Activated CD8-positive, alpha-beta T cell treated with anti-CD3 and anti-CD28 coated beads for 36 hours (primary cell): Measurements from ENCODE around the gene LCA5. TPM values are rescaled to one million over a fixed set of nuclear protein-coding genes. Genes with fewer than 3 reads are reported as not detected.
A peak's percentile ranks its signal among the peaks of the same experiment; 100 is the strongest.
"Not testable (repeated sequence)": the region's sequence is repeated elsewhere in the genome, so short reads cannot be mapped to it uniquely, and the experiment has no call there.

Source experiments
- ATAC-seq: fragments of 200-7000 bp; cut with Tn5 transposase; one replicate; pipeline ENCODE4 v1.10.0; 2021; ENCODE audit warnings: mild to moderate bottlenecking, moderate library complexity
- CTCF ChIA-PET: fragments of 350-600 bp; sonication (Branson Sonifier 250); formaldehyde crosslinking; loops from one replicate; lab custom pipeline; 2021; ENCODE audit warnings: antibody characterized with exemption; lab: Charles Lee
- POLR2A ChIA-PET: fragments of 350-600 bp; sonication (Branson Sonifier 250); formaldehyde crosslinking; loops from one replicate; lab custom pipeline; 2021; ENCODE audit warnings: antibody characterized with exemption; lab: Charles Lee
- DNase-seq: peaks from one replicate; pipeline ENCODE4 v3.0.0-alpha.2; 2020
- H3K27ac Mint-ChIP-seq: one replicate; pipeline ENCODE4 v1.8.0; 2021; ENCODE audit warnings: mild to moderate bottlenecking, mixed read lengths
- H3K27me3 Mint-ChIP-seq: one replicate; pipeline ENCODE4 v1.8.0; 2021; ENCODE audit warnings: mixed read lengths
- H3K36me3 Mint-ChIP-seq: one replicate; pipeline ENCODE4 v1.8.0; 2021; ENCODE audit warnings: low read depth, mixed read lengths
- H3K4me1 Mint-ChIP-seq: one replicate; pipeline ENCODE4 v1.8.0; 2021; ENCODE audit warnings: low read depth, mixed read lengths
- H3K4me3 Mint-ChIP-seq: one replicate; pipeline ENCODE4 v1.8.0; 2021; ENCODE audit warnings: mild to moderate bottlenecking, moderate library complexity, mixed read lengths
- H3K9me3 Mint-ChIP-seq: one replicate; pipeline ENCODE4 v1.8.0; 2021; ENCODE audit warnings: mixed read lengths
- CTCF ChIP-seq: fragments of 200-600 bp; IDR thresholded peaks from one replicate; pipeline ENCODE4 v1.8.0; 2022; ENCODE audit warnings: antibody characterized with exemption, mild to moderate bottlenecking
- intact Hi-C: fragments of 100-400 bp; cut with micrococcal nuclease; formaldehyde crosslinking; loops from one replicate; pipeline ENCODE4 v1.10.0; 2022
- total RNA-seq, 2 experiments: library from RNA; stranded (reverse); gene quantifications; one replicate each; pipeline ENCODE4 v1.2.3, GENCODE V29; 2021

The LCA5 gene
- total RNA-seq = under 1 TPM in 1 of 2 experiments, not detected in 1; 0.07 TPM

- H3K4me1 Mint-ChIP-seq = no peaks in the 10 kb centered on the region
- intact Hi-C loops = no loop called here
- no peak within 1 kb of the TSS for H3K27ac Mint-ChIP-seq
- H3K4me3 Mint-ChIP-seq = no peak within 1 kb of the TSS
- H3K27me3 Mint-ChIP-seq = peaks cover 18% of the 10 kb centered on the region
- ChIA-PET POLR2A (interaction anchor here (0.6 kb wide), 1 partner anchor 130 kb away, joined by 5 read pairs; no protein-coding TSS in a partner anchor), CTCF (no interaction called here)
- TF ChIP-seq CTCF = no peak
- ATAC-seq (peak; percentile 99), DNase-seq (peak; percentile 87)
- H3K36me3 Mint-ChIP-seq = no peaks in the 10 kb centered on the region
- no peaks in the 10 kb centered on the region for H3K9me3 Mint-ChIP-seq
These were observed at the start of gene LCA5 for GRCh38 chr6:79536954-79537747. LCA5 (minus strand) TSS chr6:79537430; CDS start chr6:79518894, 18,536 bp downstream.

DNA sequence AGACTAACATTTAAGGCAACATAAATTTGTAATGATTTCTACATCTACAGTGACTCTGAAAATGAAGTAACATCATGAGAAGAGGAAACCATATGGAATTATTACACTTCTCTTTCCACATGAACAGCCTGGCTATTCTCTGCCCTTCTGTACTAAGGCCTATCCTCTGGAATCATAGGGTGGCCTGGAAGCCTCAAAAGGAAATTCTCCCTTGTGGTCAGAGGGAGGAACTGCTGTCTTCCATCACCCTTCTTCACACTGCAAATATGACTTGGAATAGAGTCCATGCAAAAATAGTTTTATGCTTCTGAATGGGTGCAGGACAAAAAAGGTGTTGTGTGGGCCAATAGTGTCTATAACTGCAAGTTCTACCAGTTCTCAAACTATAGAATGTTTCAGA lies 49.3 kb upstream of the LCA5 start:
- Mint-ChIP-seq H3K27me3 (no peaks in the 10 kb centered on the region), H3K36me3 (no peaks in the 10 kb centered on the region), H3K4me3 (no peak overlapping the region), H3K27ac (no peak overlapping the region), H3K9me3 (peaks cover 6% of the 10 kb centered on the region), H3K4me1 (no peaks in the 10 kb centered on the region)
- ATAC-seq (no peak), DNase-seq (no peak)
- TF ChIP-seq CTCF = no peak
- CTCF ChIA-PET = no interaction called here
- intact Hi-C loops = no loop called here
- POLR2A ChIA-PET = no interaction called here

DNA sequence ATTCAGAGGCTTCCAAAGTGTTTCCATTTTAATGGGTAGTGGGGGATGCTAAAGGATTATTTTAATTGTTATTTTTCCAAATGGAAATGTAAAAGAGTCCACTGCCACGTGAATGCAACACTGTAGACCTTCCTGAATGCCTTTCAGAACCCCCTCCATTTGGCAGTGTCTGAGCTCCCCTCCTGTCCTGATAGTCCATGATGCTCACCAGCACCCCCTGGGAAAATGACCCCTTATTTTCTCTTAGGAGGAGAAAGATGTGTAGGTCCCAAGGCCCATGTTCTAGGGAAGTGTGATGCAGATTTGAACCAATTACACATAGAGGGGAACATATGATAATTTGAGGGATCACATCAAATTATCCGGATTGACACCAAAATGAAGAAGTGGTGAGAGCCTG lies 47.1 kb upstream of the LCA5 start:
- no peaks in the 10 kb centered on the region for H3K4me1 Mint-ChIP-seq
- no peak overlapping the region for H3K4me3 Mint-ChIP-seq
- DNase-seq (no peak), ATAC-seq (no peak)
- no peak for TF ChIP-seq CTCF
- ChIA-PET CTCF (no interaction called here), POLR2A (no interaction called here)
- H3K9me3 Mint-ChIP-seq = peaks cover 14% of the 10 kb centered on the region
- H3K27me3 Mint-ChIP-seq = peaks cover 1% of the 10 kb centered on the region
- intact Hi-C loops = no loop called here
- H3K36me3 Mint-ChIP-seq = no peaks in the 10 kb centered on the region
- no peak overlapping the region for H3K27ac Mint-ChIP-seq

GRCh38 chr6:79577926-79578325 lies 40.7 kb upstream of the LCA5 start:
- H3K27me3 Mint-ChIP-seq, H3K36me3 Mint-ChIP-seq, DNase-seq, H3K27ac Mint-ChIP-seq, intact Hi-C loops, POLR2A ChIA-PET, ATAC-seq, H3K4me3 Mint-ChIP-seq, H3K4me1 Mint-ChIP-seq: not testable (repeated sequence)
- H3K9me3 Mint-ChIP-seq = peaks cover 19% of the 10 kb centered on the region
- CTCF ChIA-PET = interaction anchor here (1.2 kb wide), 1 partner anchor 94 kb away, joined by 3 read pairs; no protein-coding TSS in a partner anchor

DNA sequence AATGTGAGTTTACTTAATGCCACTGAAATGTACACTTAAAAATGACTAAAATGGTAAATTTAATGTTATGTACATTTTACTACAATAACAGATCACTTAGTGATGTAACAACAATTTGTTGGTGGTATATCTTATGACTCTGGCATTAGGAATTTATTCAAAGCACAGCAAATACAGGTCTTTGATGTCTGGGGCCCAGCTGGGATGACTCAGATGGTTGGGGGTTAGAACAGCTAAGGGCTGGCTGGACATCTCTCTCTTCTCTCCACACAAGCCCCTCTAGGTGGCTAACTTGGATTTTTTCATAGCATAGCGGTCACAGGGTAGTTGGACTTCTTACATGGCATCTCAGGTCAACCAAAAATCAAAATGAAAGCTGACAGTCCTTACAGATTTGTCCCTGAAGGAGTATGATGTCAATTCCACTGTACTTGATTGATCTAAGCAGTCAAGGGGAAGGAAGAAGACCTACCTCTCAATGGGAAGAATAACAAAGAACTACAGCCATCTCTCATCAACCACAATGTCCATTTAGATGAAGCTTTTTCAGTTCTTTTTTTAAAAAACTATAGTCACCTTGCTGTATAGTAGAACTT lies 37.5 kb upstream of the LCA5 start:
- Mint-ChIP-seq H3K27ac (no peak overlapping the region), H3K27me3 (no peaks in the 10 kb centered on the region), H3K36me3 (no peaks in the 10 kb centered on the region), H3K4me3 (no peak overlapping the region), H3K9me3 (peaks cover 7% of the 10 kb centered on the region), H3K4me1 (no peaks in the 10 kb centered on the region)
- no peak for TF ChIP-seq CTCF
- intact Hi-C loops = loop anchor here (5.0 kb wide), 1 partner anchor 138 kb away; no protein-coding TSS in a partner anchor
- no peak for ATAC-seq
- ChIA-PET CTCF (interaction anchor here (1.1 to 2.0 kb wide), 3 partner anchors 140 to 295 kb away, joined by 3 to 6 read pairs (median 3); no protein-coding TSS in a partner anchor), POLR2A (no interaction called here)
- no peak for DNase-seq
